Hematopoietic multipotent progenitor cell treated with erythropoietin and hydrocortisone succinate and interleukin-3 and kit ligand, for 6 days (in vitro differentiated cells): ENCODE results near the gene ABHD3.
"Not testable (repeated sequence)": the region's sequence is repeated elsewhere in the genome, so short reads cannot be mapped to it uniquely, and the experiment has no call there.

Experiments used
- DNase-seq: peaks from one replicate; pipeline ENCODE4 v3.0.0-alpha.2; 2015

ABHD3 gene

DNA sequence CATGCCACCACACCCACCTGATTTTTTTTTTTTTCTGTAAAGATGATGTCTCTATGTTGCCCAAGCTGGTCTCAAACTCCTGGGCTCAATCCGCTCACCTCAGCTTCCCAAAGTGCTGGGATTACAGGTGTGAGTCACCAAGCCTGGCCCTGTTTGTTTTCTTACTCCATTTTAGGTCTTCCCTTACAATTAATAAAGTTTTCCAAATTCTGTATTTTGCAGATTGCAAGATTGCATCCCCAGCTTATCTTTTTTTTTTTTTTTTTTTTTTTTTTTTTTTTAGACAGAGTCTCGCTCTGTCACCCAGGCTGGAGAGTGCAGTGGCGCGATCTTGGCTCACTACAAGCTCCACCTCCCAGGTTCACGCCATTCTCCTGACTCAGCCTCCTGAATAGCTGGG is 64.2 kb downstream of the ABHD3 start:
- not testable (repeated sequence) for DNase-seq

- no peak for DNase-seq
Observed at GRCh38 chr18:21638822-21639221, 65.8 kb downstream of the ABHD3 start.

- DNase-seq: no peak
Observed at GRCh38 chr18:21636769-21637168, 67.8 kb downstream of the ABHD3 start.

DNA sequence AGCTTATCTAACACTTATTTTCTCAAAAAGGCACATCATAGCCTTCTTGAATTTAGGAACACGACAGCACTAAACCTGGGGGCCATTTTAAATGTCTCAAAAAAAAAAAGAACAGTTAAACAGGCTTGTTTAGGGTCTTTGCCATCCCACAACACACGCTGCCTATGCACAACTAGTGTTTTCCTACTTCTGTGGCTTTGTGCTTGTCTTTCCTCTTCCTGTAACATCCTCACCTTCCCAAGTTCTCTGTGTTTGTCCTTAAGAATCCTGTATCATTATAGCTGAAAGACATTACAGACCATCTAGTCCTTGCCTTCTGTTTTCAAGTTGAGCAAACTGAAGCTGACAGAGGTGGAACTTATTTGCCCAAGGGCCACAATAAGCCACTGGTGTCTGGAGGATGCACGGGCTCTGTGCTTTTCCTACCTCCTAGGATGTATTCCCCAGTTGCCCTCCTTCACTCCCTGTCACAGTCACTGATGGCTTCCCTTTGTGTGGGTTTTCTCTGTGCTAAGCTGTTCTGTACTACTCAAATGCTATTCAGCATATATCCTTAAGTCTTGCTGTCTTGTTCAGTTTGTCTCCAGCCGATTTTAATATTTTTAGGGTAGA is 69.9 kb downstream of the ABHD3 start:
- DNase-seq: no peak

- DNase-seq: peak; percentile 27
Observed at GRCh38 chr18:21632393-21632792, 72.2 kb downstream of the ABHD3 start.

DNA sequence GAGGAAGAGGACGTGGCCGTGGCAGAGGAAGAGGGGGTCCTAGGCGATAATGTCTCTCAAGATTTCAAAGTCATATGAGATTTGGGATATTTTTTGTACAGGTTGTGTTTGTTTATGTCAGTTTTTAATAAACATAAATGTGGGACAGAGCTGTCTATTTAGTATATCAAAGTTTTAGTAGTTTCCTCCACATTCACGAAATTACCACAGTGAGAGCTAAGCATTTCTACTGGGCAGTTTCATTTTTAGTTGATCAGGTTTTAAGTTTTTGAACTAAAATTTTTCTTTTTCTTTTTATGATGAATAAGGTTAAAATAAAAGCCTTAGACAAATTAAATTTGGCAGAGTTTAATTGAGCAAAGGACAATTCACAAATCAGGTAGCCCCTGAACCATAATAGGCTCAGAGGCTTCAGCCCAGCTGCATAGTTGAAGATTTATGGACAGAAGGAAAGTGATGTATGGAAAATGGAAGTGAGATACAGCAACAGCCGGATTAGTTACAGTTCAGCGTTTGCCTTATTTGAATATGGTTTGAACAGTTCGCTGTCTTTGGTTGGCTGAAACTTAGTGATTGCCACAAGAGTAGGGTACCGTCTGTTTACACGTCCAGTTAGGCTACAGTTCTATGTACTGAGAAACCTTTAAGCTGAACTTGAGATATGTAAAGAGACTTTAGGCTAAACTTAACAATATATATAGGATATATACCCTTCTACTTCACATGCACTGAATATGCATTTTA is 75.3 kb downstream of the ABHD3 start:
- DNase-seq: no peak

DNA sequence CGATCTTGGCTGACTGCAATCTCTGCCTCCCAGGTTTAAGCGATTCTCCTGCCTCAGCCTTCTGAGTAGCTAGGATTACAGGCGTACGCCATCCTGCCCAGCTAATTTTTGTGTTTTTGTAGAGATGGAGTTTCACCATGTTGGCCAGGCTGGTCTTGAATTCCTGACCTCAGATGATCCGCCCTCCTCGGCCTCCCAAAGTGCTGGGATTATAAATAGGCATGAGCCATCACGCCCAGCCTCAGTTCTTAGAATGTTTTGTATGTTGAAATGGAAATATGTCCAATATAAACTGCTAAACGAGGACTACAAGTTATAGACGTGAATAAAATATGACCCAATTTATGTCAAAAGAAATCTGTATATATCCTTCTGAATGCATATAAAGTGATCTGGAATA is 82.9 kb downstream of the ABHD3 start:
- DNase-seq: not testable (repeated sequence)

GRCh38 chr18:21612125-21613039 is 92.2 kb downstream of the ABHD3 start, which contains the start of gene SNRPD1:
SNRPD1 (plus strand) TSS chr18:21612314; CDS start chr18:21612430, 116 bp downstream.
- DNase-seq: peak; percentile 95

DNA sequence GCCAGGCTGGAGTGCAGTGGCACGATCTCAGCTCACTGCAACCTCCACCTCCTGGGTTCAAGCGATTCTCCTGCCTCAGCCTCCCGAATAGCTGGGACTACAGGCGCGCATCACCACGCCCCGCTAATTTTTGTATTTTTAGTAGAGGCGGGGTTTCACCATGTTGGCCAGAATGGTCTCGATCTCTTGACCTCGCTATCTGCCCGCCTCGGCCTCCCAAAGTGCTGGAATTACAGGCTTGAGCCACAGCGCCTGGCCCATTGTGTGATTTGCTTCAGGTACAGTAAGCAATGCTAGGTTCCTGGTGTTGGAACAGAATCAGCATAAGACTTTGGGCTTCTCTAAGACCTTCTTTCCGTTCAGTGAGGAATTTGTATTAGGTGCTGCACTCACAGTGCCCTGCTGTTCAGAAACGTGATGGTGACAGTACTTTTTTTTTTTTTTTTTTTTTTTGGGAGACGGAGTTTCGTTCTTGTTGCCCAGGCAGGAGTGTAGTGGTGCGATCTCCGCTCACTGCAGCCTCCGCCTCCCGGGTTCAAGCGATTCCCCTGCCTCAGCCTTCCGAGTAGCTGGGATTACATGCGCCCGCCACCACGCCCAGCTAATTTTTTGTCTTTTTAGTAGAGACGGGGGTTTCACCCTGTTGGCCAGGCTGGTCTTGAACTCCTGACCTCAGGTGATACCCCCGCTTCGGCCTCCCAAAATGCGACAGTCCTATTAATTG is 93.0 kb downstream of the ABHD3 start:
- DNase-seq: not testable (repeated sequence)

DNA sequence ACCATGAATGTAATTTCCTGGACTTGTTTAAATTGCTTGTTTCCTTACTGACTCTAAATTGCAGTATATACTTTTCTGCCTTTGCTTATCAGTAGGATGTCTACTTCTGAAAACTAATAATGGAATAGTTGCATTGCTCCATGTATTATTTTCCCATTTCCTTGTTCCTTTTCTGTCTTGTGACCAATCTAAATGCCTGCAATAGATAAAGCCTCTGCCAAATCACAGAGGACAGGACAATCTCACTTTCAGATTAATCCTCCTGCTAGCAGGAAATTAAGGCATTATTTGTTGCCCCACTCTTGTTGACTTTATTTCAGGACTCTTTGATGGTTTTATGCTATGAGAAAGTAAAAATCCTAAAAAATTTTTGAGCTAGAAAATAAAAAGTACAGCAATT is 99.4 kb downstream of the ABHD3 start:
- no peak for DNase-seq

GRCh38 chr18:21604671-21605070 is 99.9 kb downstream of the ABHD3 start:
- no peak for DNase-seq

DNA sequence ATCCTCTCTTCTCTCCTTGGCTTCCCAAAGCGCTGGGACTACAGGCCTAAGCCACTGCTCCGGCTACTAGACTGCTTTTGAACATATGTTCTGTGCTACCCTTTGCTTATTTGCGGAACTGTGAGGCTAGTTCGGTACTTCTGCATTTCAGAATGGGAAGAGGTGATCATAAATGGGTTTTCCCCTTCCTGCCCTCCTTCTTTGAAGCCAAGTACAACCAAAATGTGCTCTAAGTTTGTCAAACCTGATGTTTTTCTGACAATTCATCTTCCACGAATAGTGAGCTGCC is 102.3 kb downstream of the ABHD3 start:
- DNase-seq: peak; percentile 44
